LNCAP (cell line): ENCODE measurements around the gene NCOA1.

ENCODE experiments used
- CTCF ChIP-seq: fragments of 450-650 bp; IDR thresholded peaks from 2 replicates; pipeline ENCODE4 v1.5.1; 2017; ENCODE audit warnings: mild to moderate bottlenecking

The NCOA1 gene

DNA sequence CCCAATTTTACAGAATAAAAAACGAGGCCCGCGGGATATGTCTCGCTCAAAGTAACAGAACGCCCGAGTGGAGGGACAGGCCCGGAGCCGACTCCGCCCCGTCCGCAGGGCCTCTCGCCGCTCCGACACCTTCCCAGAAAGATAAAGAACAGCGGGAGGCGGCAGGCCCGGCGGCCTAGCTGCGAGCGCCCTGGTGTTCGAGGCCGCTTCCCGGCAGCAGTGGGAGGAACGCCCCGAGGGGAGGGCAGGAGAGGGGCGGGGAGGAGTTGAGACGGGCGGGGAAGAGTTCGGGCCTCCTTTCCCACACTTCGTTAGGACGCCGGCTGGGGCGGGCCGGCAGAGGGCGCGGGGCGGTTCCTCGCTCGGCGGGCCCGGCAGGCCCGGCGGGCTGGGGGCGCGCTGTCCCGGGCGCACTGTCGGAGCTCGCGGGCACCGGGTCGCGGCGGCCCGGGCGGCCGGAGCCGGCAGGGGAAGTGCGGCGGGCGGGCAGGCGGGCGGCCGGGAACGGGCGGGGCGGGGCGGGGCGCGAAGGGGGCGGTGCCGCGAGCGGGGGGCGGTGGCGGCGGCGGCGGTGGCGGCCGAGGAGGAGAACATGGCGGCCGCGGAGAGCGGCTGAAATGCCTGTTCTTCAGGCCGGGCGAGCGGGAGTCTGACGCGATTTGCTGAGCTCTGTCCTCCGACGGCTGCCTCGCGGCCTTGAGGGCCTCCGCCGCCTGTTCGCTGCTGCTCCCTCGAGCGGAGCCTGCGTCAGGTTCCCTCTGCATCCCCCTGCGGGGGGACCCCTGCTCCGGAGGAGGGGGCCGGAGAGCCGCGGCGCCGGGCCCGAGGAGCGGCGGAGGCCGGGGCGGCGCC lies at the start of gene NCOA1:
Gene NCOA1 (plus strand): TSS at position 565 of the 852 bp plus-strand sequence. CDS start 167,424 bp downstream, outside the sequence.
- no peak; the same call in 1 of the 2 replicates for TF ChIP-seq CTCF

DNA sequence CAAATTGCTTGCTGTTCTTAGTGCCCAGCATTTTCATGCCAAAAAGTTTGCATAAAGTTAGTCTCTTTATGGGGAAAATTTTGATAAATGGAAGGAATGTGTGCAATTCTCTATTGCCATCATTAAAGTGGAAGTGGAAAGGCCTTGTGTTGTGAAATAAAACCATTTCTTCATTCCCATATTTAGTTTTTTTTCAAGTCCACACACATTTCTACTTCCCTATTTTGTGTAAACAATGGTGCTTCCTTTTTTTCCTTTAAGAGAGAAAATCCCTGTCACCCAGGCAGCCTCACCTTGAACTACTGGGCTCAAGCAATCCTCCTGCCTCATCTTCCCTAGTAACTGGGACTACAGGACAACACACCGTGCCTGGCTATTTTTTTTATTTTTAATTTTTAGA lies 42.3 kb upstream of the NCOA1 start:
- TF ChIP-seq CTCF = no peak

DNA sequence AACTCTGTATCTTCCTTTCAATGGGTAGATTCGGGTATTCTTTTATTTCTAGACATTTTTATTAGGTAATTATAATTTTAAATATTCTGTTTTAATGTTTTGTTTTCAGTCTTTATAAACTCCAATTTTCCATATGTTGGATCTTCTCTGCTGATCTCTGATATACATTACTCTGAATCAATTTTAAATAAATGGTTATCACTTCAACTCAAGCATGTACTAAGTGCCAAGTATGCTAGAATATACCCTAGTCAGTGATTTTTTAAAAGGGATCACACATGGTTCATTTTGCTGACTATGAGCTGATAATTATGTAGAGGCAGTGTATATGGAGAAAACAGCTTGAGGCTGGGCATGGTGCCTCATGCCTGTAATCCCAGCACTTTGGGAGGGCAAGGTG lies 41.7 kb upstream of the NCOA1 start:
- TF ChIP-seq CTCF = no peak

DNA sequence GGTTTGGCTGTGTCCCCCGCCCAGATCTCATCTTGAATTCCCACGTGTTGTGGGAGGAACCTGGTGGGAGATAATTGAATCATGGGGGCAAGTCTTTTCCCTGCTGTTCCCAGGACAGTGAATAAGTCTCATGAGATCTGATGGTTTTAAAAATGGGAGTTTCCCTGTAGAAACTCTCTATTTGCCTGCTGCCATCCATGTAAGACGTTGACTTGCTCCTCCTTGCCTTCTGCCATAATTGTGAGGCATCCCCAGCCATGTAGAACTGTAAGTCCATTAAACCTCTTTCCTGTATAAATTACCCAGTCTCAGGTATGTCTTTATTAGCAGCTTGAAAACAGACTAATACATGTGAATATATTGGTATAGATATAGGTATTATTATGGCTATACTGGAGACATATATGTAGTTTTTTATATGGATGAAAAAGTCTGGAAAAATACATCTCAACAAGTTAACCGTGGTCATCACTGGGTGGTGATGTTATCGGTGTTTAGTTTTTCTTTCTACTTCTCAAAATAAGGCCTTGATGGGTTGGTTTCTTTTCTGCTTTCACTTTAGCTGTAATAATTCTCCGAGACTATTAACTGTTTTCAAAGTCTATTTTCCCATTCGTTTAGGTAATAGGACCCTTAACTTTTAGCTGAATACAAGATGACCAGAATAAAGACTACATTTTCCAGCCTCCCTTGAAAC lies 39.1 kb upstream of the NCOA1 start:
- TF ChIP-seq CTCF = no peak

DNA sequence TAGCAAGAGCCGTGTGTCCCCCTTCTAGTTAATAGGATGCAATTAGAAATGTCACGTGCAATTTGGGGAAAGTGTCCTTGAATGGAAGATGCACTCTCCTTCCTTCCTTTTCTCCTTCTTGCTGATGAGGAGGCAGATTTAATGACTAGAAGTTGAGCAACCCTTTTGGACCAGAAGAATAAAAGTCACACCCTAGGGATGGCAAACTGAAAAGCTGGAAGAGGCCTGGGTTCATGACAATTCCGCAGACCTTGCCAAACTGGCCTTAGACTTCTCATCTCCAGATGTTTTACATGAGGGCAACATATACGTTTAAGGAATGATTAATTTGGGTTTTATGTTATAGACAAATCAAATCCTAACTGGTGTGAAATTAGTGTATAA lies 38.6 kb upstream of the NCOA1 start:
- no peak for TF ChIP-seq CTCF

GRCh38 chr2:24453379-24454073 lies 37.5 kb upstream of the NCOA1 start:
- no peak for TF ChIP-seq CTCF

GRCh38 chr2:24454294-24454693 lies 36.8 kb upstream of the NCOA1 start:
- no peak for TF ChIP-seq CTCF
